GM20000 (cell line): ENCODE data around the gene FAM171A2.

Experiments
- DNase-seq: peaks from one replicate; pipeline ENCODE4 v3.0.0; 2012; ENCODE audit warnings: low spot score
- CTCF ChIP-seq: IDR thresholded peaks from 2 replicates; pipeline ENCODE4 v1.5.1; 2012; ENCODE audit warnings: mild to moderate bottlenecking, control low read depth; ENCODE audit errors: extremely low read depth, missing control alignments

FAM171A2 gene

GRCh38 chr17:44321246-44322120, 42.2 kb downstream of the FAM171A2 start:
- DNase-seq = no peak
- TF ChIP-seq CTCF = no peak

GRCh38 chr17:44320066-44320465, 43.6 kb downstream of the FAM171A2 start:
- TF ChIP-seq CTCF = no peak
- DNase-seq = no peak

- no peak for TF ChIP-seq CTCF
- no peak for DNase-seq
Measured at GRCh38 chr17:44318077-44318892, 45.4 kb downstream of the FAM171A2 start.

- DNase-seq = no peak
- no peak for TF ChIP-seq CTCF
Measured at GRCh38 chr17:44317545-44317944, 46.1 kb downstream of the FAM171A2 start.

- no peak for DNase-seq
- no peak for TF ChIP-seq CTCF
Measured at GRCh38 chr17:44315760-44316731, 47.6 kb downstream of the FAM171A2 start.

- no peak for TF ChIP-seq CTCF
- peak; percentile 82 for DNase-seq
Measured at GRCh38 chr17:44314869-44315661, 48.6 kb downstream of the FAM171A2 start.
